ENCODE measurements around the gene MNX1. TPM values are rescaled to one million over a fixed set of nuclear protein-coding genes. Genes with fewer than 3 reads are reported as not detected.
A peak's percentile ranks its signal among the peaks of the same experiment; 100 is the strongest.

MNX1 gene
- total RNA-seq, 1 donor from 2014 or later = not detected

- DNase-seq (ENCODE audit: low spot score) = peak; percentile 89
Observed at GRCh38 chr7:157003756-157004520, 6.5 kb downstream of the MNX1 start.

- no peak for DNase-seq (ENCODE audit: low spot score)
Observed at GRCh38 chr7:157003445-157003755, 7.1 kb downstream of the MNX1 start.

- DNase-seq (ENCODE audit: low spot score) = peak; percentile 72
Observed at GRCh38 chr7:157002819-157003421, 7.5 kb downstream of the MNX1 start.

GRCh38 chr7:157001920-157002818 lies 8.3 kb downstream of the MNX1 start:
- DNase-seq (ENCODE audit: low spot score) = peak; percentile 85

GRCh38 chr7:157000741-157001653 lies 9.5 kb downstream of the MNX1 start:
- no peak for DNase-seq (ENCODE audit: low spot score)

GRCh38 chr7:156999958-157000726 lies 10.3 kb downstream of the MNX1 start:
- DNase-seq (ENCODE audit: low spot score) = no peak

GRCh38 chr7:156998988-156999957 lies 11.2 kb downstream of the MNX1 start:
- no peak for DNase-seq (ENCODE audit: low spot score)

- no peak for DNase-seq (ENCODE audit: low spot score)
Observed at GRCh38 chr7:156994417-156994816, 16.0 kb downstream of the MNX1 start.

- no peak for DNase-seq (ENCODE audit: low spot score)
Observed at GRCh38 chr7:156993925-156994235, 16.6 kb downstream of the MNX1 start.

GRCh38 chr7:156993021-156993924 lies 17.2 kb downstream of the MNX1 start:
- DNase-seq (ENCODE audit: low spot score) = no peak

- DNase-seq (ENCODE audit: low spot score) = no peak
Observed at GRCh38 chr7:156989766-156990535, 20.5 kb downstream of the MNX1 start.

- no peak for DNase-seq (ENCODE audit: low spot score)
Observed at GRCh38 chr7:156988343-156989185, 21.9 kb downstream of the MNX1 start.

- no peak for DNase-seq (ENCODE audit: low spot score)
Observed at GRCh38 chr7:156986378-156986777, 24.1 kb downstream of the MNX1 start.

GRCh38 chr7:156985101-156985992 lies 25.1 kb downstream of the MNX1 start:
- DNase-seq (ENCODE audit: low spot score) = no peak

GRCh38 chr7:156984174-156984891 lies 26.1 kb downstream of the MNX1 start:
- no peak for DNase-seq (ENCODE audit: low spot score)
